GM12865 (cell line): ENCODE results near the gene HOXB8.

Experiments used
- DNase-seq: peaks from one replicate; pipeline ENCODE4 v3.0.0; 2010; ENCODE audit warnings: low read depth
- H3K4me3 ChIP-seq: 2 replicates; pipeline ENCODE4 v1.5.1; 2011; ENCODE audit warnings: mild to moderate bottlenecking, low read depth, low read length, control low read depth
- TF ChIP-seq, protein P1 (sequence below): IDR thresholded peaks from 2 replicates; pipeline ENCODE4 v1.5.1; 2011; ENCODE audit warnings: low read length, control low read depth, low read depth, inconsistent platforms; ENCODE audit not compliant: insufficient read depth; ENCODE audit errors: missing control alignments

Gene HOXB8

DNA sequence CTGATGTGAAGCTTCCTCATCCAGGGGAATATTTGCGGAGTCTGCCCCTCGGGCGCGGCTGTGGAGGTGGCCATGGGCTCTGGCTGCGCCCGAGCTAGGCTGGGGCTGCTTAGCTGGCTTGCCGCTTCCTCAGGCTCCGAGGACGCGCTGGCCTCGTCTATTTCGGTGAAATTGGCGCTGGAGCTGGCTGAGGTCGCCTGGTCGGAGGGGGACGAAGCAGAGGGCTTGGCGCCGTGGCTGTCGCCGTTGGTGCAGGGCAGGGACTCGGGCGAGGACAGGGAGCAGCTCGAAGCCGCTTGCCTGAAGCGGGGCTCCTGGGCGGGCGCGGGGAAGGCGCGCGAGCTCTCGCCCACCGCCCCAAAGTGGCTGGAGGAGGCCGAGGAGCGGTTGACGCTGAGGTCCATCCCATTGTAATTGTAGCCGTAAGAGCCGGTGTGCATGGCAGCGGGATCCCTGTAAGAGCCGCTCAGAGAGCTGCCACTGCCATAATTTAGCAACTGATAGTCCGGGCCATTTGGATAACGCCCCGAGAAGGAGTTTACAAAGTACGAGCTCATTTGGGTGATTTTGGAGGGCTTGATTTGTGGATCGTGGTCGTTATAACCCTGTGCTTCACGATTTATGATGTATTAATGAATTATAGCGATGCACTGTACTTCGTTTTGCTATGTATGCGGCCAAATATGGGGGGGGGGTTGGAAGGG, 21.8 kb downstream of the HOXB8 start, which contains the start of gene HOXB5:
HOXB5 (minus strand) TSS at position 654 of the 704 bp plus-strand sequence; CDS start at position 557, 97 bp downstream.
- peak within 1 kb of the TSS; percentile 44 for H3K4me3 ChIP-seq
- DNase-seq = no peak
- TF ChIP-seq, protein P1, sequence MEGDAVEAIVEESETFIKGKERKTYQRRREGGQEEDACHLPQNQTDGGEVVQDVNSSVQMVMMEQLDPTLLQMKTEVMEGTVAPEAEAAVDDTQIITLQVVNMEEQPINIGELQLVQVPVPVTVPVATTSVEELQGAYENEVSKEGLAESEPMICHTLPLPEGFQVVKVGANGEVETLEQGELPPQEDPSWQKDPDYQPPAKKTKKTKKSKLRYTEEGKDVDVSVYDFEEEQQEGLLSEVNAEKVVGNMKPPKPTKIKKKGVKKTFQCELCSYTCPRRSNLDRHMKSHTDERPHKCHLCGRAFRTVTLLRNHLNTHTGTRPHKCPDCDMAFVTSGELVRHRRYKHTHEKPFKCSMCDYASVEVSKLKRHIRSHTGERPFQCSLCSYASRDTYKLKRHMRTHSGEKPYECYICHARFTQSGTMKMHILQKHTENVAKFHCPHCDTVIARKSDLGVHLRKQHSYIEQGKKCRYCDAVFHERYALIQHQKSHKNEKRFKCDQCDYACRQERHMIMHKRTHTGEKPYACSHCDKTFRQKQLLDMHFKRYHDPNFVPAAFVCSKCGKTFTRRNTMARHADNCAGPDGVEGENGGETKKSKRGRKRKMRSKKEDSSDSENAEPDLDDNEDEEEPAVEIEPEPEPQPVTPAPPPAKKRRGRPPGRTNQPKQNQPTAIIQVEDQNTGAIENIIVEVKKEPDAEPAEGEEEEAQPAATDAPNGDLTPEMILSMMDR = no peak

DNA sequence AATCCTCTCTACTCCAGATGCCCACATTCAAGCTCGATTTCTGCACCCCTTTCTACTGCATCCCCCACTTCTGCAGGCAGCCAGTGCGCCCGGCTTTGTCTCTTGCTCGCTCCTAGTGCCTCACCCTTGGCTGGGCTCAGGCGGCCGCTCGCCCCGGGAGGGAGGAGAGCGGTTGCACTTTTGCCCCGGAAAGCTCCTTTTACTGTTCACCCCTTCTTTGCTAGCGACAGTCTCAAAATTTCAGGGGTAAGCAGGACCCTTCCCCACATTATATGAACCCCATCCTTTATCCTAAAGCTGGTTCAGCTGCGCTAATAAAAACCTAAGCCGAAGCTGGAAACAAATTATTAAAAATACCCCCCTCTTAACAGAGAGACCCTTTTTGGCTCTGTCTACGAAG, 22.5 kb downstream of the HOXB8 start:
- TF ChIP-seq, protein P1 = no peak
- no peak for DNase-seq
- no peak overlapping the region; the same call in 1 of the 2 replicates for H3K4me3 ChIP-seq

DNA sequence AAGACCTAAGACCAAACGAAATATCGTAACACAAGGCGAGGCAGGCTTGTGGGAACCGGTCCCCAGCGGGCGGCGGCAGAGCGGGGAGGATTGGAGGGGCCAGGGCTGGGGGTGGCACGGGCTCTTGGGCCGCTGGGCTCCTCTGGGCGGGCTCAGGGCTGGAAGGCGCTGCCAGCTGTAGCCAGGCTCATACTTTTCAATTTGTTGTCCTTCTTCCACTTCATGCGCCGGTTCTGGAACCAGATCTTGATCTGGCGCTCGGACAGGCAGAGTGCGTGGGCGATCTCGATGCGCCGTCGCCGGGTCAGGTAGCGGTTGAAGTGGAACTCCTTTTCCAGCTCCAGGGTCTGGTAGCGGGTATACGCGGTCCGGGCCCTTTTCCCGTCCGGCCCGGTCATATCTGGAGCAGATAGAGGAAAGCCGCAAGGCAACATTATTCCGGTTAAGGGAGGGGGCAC, 23.0 kb downstream of the HOXB8 start:
- TF ChIP-seq, protein P1 = no peak
- H3K4me3 ChIP-seq = no peak overlapping the region
- DNase-seq = no peak

DNA sequence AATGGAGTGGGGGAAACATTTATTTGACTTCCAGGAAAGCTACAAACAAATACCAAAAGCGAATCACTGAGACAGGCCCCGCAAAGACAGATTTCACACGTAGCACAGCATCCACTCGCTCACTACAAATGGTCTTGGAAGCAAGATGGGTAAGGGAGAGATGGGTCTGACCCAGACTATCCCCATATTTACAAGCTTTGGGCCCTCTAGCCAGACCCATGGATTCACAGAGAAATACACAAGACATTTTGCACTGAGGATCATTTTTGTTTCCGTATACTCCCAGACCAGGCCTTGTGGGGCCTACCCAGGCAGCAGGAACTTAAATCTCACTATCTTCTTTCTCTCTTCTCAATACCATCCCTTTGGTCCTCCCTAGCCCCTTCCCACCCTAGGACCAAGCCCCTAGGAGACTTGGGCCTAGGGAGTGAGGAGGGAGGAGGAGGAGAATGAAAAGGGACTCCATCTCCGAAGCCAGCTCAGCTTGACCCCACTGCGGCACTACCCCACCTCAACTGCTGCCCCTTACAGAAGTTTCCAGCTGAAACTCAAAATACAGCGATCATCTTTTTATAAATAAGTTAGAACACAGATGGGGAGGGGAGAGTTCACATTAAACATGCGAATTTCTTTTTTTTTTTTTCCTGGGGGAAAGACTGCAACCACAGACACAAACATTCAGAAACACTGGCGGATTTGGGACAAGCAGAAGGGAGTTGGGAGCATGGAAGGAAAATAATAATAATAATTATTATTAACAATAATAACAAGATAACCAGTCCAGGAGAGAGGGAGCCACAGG, 23.6 kb downstream of the HOXB8 start:
- DNase-seq = no peak
- no peak overlapping the region for H3K4me3 ChIP-seq
- TF ChIP-seq, protein P1 = no peak

DNA sequence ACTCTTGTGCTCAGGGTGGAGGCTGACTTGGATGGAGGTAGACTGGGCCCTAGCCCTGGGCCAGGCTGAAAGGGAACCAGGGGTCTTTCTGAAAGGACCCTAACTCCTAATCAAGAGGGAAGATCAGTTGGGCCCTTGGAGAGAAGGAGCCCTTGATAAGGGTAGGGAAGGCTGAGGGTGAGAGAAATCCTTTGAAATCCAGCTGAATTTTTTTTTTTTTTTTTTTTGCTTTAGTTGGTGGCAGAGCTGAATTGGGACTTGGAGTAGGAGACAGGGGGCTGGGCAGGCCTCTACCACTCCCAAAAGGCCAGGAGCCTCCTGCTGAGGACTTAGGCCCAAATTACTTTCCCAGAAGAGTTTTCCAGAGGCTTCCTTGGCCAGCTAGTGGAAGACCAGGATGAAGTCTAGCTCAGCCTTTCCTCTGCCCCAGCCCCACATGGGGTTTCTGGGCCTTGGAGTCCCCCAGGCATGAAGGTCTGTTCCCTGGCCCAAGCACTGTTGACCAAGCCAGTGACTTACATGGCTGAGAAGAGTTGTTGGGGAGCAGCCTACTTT, 24.4 kb downstream of the HOXB8 start:
- no peak for DNase-seq
- TF ChIP-seq, protein P1 = no peak
- H3K4me3 ChIP-seq = no peak overlapping the region

DNA sequence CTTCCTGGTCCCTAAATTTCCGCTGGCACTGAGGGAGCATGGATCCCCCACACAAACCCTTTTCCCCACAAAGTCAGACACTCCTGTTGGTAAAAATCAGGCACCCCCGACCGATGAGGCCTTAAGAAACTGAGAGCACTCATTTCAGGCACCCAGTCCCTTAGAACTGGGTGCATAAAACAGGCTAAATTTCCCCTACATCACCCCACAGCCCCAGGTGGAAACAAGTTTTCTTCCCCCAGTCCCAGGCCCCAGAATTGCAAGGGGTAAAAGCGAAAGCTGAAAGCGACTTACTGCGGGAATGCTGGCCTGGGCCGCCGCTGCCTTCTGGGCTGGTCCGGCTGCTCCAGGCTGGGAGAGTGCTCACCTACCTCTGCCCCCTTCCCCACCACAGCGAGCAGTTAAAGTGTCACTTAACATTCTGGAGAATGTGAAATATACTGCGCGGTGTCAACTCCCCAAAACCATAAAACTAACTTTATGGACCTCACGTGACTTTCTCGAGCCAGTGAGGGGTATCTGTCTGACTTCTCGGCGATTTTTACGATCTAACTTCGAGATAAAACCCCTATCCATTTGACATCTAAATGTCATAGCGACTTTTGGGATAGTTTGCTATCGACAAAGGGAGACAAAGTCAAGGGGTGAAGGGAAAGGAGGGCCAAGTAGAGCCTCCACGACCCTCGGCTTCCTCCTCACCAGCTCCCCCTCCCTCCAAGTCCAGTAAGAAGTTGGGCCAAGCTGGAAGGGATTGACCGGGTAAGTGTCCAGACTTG, 25.1 kb downstream of the HOXB8 start, which contains the start of gene HOXB3:
HOXB3 (minus strand) TSS at position 411 of the 776 bp plus-strand sequence. CDS start 37,767 bp downstream, outside the sequence.
- TF ChIP-seq, protein P1 = no peak
- no peak within 1 kb of the TSS for H3K4me3 ChIP-seq
- DNase-seq = no peak
